Epithelial cell of proximal tubule (primary cell): ENCODE measurements around the gene MIDN. TPM values are rescaled to one million over a fixed set of nuclear protein-coding genes. Genes with fewer than 3 reads are reported as not detected.
"Not testable (repeated sequence)": the region's sequence is repeated elsewhere in the genome, so short reads cannot be mapped to it uniquely, and the experiment has no call there.

Experiments used
- DNase-seq: peaks from one replicate; pipeline ENCODE4 v3.0.0-alpha.2; 2011; ENCODE audit warnings: low read depth
- H3K4me3 ChIP-seq: 2 replicates; pipeline ENCODE4 v1.5.1; 2011; ENCODE audit warnings: low read depth, mild to moderate bottlenecking, low read length
- CTCF ChIP-seq: conservative IDR thresholded peaks from 2 replicates; pipeline ENCODE4 v1.5.1; 2012; ENCODE audit warnings: low read depth, mild to moderate bottlenecking, low read length
- total RNA-seq: library from RNA; depleted of rRNA; stranded (reverse); fragments of >200 nt; gene quantifications from 2 replicates; pipeline ENCODE4 v1.2.3, GENCODE V29; 2015

The MIDN gene
- total RNA-seq, 1 donor from 2014 or later = 66.3 TPM

GRCh38 chr19:1245494-1246264, 2.7 kb upstream of the MIDN start:
- no peak for TF ChIP-seq CTCF
- peak overlapping the region; percentile 5 for H3K4me3 ChIP-seq
- no peak for DNase-seq

- H3K4me3 ChIP-seq, DNase-seq: not testable (repeated sequence)
Observed at GRCh38 chr19:1246265-1247087, 1.9 kb upstream of the MIDN start.

GRCh38 chr19:1247748-1248138, 640 bp upstream of the MIDN start:
- TF ChIP-seq CTCF = no peak
- H3K4me3 ChIP-seq = peak overlapping the region; percentile 76
- no peak for DNase-seq

- DNase-seq = no peak
- peak; percentile 63 for TF ChIP-seq CTCF
- H3K4me3 ChIP-seq = peak overlapping the region; percentile 76
Observed at GRCh38 chr19:1248786-1249297, 459 bp downstream of the MIDN start.

- H3K4me3 ChIP-seq = peak overlapping the region; percentile 88
- no peak for DNase-seq
- no peak for TF ChIP-seq CTCF
Observed at GRCh38 chr19:1249298-1249989, 1.1 kb downstream of the MIDN start.

GRCh38 chr19:1249990-1250436, 1.6 kb downstream of the MIDN start:
- DNase-seq = no peak

More at GRCh38 chr19:1249990-1250436, 1.6 kb downstream of the MIDN start:
- TF ChIP-seq CTCF = no peak
- peak overlapping the region; percentile 88 for H3K4me3 ChIP-seq
